Coronary artery (tissue), 2 donors: Measurements from ENCODE around the gene RBP2.

Experiments
- DNase-seq: peaks from one replicate; pipeline ENCODE4 v3.0.0-alpha.2; 2017; ENCODE audit warnings: low spot score
- H3K27ac ChIP-seq, 2 donors: fragments of 200-600 bp; sonication (generic); one replicate each; pipeline ENCODE4 v1.5.1; 2016 to 2019
- H3K4me3 ChIP-seq: fragments of 200-600 bp; sonication (generic); 2 replicates; pipeline ENCODE4 v1.5.1; 2016; ENCODE audit warnings: mild to moderate bottlenecking, moderate library complexity
- TF ChIP-seq, protein P1 (sequence below): fragments of 200-600 bp; sonication (generic); IDR thresholded peaks from one replicate; pipeline ENCODE4 v1.5.1; 2019; ENCODE audit warnings: antibody characterized with exemption

Gene RBP2

DNA sequence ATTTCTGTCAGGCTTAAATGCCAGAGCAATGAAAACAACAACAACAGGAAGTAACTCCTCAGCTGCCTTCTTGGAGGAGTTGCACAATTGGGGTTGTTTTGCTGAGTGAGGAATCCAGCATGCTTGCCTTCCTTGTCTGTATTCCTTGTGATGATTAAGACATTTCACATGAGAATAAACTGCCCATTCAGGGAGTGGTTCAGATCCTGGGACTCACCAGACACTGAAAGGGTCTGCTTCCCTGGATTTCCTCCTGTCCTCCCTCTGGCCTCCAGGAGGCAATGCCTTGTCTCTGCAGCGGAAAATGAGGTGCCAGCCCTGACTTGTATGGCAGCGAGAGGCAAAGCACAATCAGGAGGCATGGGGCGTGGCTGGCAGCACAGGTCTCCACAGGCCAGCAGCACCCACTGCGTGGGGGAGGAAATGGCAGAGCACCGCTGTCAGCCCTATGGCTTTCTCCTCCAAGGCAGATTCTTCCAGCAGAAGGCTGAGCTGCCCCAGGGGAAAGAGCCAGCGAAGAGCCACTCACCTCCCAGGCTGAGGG is 41.5 kb downstream of the RBP2 start:
- H3K4me3 ChIP-seq = no peak overlapping the region
- TF ChIP-seq, protein P1, sequence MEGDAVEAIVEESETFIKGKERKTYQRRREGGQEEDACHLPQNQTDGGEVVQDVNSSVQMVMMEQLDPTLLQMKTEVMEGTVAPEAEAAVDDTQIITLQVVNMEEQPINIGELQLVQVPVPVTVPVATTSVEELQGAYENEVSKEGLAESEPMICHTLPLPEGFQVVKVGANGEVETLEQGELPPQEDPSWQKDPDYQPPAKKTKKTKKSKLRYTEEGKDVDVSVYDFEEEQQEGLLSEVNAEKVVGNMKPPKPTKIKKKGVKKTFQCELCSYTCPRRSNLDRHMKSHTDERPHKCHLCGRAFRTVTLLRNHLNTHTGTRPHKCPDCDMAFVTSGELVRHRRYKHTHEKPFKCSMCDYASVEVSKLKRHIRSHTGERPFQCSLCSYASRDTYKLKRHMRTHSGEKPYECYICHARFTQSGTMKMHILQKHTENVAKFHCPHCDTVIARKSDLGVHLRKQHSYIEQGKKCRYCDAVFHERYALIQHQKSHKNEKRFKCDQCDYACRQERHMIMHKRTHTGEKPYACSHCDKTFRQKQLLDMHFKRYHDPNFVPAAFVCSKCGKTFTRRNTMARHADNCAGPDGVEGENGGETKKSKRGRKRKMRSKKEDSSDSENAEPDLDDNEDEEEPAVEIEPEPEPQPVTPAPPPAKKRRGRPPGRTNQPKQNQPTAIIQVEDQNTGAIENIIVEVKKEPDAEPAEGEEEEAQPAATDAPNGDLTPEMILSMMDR = no peak
- H3K27ac ChIP-seq = peak overlapping the region in 1 of 2 donors; percentile 63
- DNase-seq = no peak

DNA sequence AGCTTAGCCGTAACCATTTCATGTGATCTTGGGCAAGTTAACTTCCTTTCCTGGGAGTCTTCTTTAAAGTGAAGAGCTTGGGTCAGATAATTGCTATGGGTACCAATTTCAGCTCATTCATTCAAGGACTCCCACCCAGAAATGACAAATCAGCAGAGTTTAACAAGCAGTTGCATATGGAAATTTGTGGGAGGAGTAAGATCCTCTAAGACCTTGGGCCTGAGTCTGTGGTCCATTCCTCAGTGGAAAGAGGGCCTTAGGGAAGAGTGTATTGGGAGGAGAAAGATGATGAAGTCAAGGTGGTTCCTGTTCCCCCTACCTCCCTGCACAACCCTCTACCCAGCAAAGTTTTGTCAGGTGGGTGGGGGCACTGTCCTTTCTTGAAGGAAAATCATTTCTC is 42.1 kb downstream of the RBP2 start:
- Histone ChIP-seq H3K4me3 (no peak overlapping the region), H3K27ac (peak overlapping the region in 1 of 2 donors; percentile 63)
- no peak for DNase-seq
- TF ChIP-seq, protein P1 = no peak

DNA sequence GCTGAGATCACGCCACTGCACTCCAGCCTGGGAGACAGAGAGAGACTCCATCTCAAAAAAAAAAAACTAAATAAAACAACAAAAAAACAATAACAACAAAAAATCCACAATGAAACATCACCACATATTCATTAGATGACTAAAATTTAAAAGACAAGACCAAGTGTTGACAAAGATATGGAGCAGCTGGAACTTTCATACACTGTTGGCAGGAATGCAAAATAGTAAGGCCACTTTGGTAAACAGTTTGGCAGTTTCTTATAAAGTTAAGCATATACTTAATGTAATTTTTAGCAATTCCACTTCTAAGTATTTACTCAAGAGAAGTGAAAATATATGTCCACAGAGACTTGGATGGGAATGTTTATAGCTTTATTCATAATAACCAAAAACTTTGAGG is 43.2 kb downstream of the RBP2 start:
- Histone ChIP-seq H3K4me3 (no peak overlapping the region), H3K27ac (no peak overlapping the region)
- TF ChIP-seq, protein P1 = no peak
- no peak for DNase-seq

DNA sequence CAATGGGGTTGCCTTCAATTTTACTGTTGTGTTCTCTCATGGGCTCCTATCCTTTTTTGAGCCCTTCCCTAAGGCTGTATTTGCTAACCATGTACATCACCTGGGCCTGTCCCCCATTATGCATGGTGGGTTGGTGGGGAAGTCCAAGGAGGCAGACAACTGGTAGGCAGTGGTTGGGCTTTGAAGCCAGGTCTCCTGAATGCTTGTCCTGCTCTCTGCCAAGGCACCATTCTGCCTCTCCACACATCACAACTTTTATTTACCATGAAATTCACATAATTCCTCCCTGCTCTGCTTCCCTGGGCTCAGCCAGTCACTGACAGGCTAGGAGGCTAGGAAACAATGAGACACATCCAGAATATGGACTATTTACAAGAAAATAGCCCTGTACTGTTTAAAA is 45.8 kb downstream of the RBP2 start:
- Histone ChIP-seq H3K4me3 (no peak overlapping the region), H3K27ac (no peak overlapping the region)
- DNase-seq = no peak
- TF ChIP-seq, protein P1 = no peak

DNA sequence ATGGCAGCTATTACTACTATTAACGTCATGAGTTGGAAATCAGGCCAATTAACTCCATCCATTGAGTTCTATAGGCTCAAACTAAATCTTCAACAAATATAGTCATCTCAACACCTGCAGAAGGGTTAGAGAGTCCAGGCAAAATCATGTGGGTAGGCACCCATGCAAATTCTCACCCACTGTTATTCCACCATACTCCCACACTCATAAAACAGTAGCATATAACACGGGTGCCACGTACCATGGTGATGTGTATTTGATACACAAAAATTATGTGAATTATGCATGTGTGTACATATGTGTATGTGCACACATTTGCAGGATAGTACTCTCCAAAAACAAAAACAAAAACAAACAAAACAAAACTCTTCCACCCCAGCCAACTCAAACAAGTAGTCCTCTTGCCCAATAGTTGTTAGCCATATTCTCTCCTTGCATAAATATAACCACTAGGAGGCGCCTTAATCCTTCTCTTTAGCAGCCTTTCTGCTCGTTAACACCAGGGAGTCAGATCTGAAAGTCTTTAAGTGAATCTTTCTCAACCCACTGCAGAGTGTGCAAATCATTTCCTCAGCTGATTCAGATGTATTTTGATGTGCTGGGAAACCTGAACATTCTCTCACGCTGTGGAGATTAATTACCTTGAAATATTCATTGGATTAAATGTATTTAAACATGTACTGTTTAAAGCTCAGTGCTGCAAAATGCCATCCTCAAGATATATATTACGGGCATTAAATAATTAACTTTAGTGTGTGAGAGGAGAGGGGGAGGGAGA is 48.8 kb downstream of the RBP2 start:
- DNase-seq = no peak
- H3K4me3 ChIP-seq = no peak overlapping the region
- no peak overlapping the region for H3K27ac ChIP-seq
- TF ChIP-seq, protein P1 = peak; percentile 68

DNA sequence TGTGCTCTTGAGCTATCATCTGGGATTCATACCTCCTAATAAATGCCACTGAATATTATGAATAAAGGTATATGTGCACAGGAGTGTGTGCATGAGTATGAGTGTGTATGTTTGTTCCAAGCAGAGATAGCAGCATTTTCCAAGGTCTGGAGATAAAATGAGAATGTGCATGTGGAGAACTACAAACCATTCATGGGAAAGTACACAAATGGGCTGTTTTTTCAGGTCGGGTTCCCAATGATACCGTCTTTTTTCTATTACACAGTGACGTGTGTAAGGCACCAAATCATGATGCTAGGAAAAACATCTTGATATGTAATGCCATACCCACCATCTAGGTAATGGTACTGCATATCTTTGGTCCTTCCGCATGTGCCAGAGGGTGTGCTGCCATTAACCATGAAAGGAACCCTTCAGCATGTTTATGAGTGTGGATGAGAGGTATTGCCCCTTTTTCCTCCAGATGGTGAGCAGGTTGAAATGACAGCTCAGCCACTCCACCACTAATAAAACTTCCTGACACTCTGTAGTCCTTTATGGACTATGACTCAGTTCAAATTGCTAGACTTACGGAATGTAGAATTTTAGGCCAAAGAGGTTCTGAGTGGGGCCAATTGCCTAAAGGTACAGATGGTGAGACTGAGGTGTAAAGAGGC is 50.4 kb downstream of the RBP2 start:
- TF ChIP-seq, protein P1 = no peak
- Histone ChIP-seq H3K4me3 (no peak overlapping the region), H3K27ac (no peak overlapping the region)
- no peak for DNase-seq
